A549 (cell line): ENCODE data around the gene PIGB. TPM values are rescaled to one million over a fixed set of nuclear protein-coding genes. Genes with fewer than 3 reads are reported as not detected.
A peak's percentile ranks its signal among the peaks of the same experiment; 100 is the strongest.

Experiments
- BHLHE40 ChIP-seq: IDR thresholded peaks from 2 replicates; pipeline ENCODE4 v1.6.1; 2012; ENCODE audit warnings: low read depth, low read length, inconsistent platforms
- CEBPB ChIP-seq, 2 experiments: fragments of >200 bp in 1 of 2; sonication (Bioruptor Twin) in 1 of 2; formaldehyde crosslinking in 1 of 2; IDR thresholded peaks; 2 replicates each; pipeline ENCODE4 v1.6.1; 2012 to 2016
- CHD4 ChIP-seq: fragments of 200-600 bp; sonication (generic); IDR thresholded peaks from 2 replicates; pipeline ENCODE4 v1.6.1; 2016; ENCODE audit warnings: antibody characterized with exemption, mild to moderate bottlenecking, borderline replicate concordance
- EHF ChIP-seq: fragments of 250-450 bp; sonication (Bioruptor Pico); IDR thresholded peaks from 2 replicates; pipeline ENCODE4 v1.5.0; 2020; ENCODE audit warnings: mild to moderate bottlenecking
- EHMT2 ChIP-seq: fragments of 200-600 bp; sonication (generic); IDR thresholded peaks from 2 replicates; pipeline ENCODE4 v1.6.1; 2016; ENCODE audit warnings: antibody characterized with exemption, low read depth, mild to moderate bottlenecking, moderate library complexity
- FOSL2 ChIP-seq, 2 experiments: fragments of 450-650 bp in 1 of 2; fragments of >200 bp in 1 of 2; sonication (Bioruptor Twin) in 1 of 2; formaldehyde crosslinking; IDR thresholded peaks; 2 replicates each; pipeline versions ENCODE4 v1.5.0 to v1.6.1; 2016 to 2020; ENCODE audit warnings: mild to moderate bottlenecking in 1 of 2, moderate library complexity in 1 of 2
- FOXS1 ChIP-seq: fragments of 250-450 bp; sonication (Bioruptor Pico); IDR thresholded peaks from 2 replicates; pipeline ENCODE4 v1.5.0; 2020; ENCODE audit warnings: mild to moderate bottlenecking, moderate library complexity
- GATA3 ChIP-seq: IDR thresholded peaks from 2 replicates; pipeline ENCODE4 v1.6.1; 2012; ENCODE audit warnings: borderline replicate concordance
- HDAC2 ChIP-seq: fragments of 200-600 bp; sonication (generic); IDR thresholded peaks from 2 replicates; pipeline ENCODE4 v1.6.1; 2016
- HOXA7 ChIP-seq: fragments of 250-450 bp; sonication (Bioruptor Pico); IDR thresholded peaks from 2 replicates; pipeline ENCODE4 v1.5.0; 2020; ENCODE audit warnings: mild to moderate bottlenecking, moderate library complexity
- HOXB13 ChIP-seq: fragments of 250-450 bp; sonication (Bioruptor Pico); IDR thresholded peaks from 2 replicates; pipeline ENCODE4 v1.5.0; 2020; ENCODE audit warnings: low read depth, mild to moderate bottlenecking, moderate library complexity
- JUNB ChIP-seq: fragments of >200 bp; sonication (Bioruptor Twin); formaldehyde crosslinking; IDR thresholded peaks from 2 replicates; pipeline ENCODE4 v1.6.1; 2016
- KDM5A ChIP-seq: fragments of 200-600 bp; sonication (generic); IDR thresholded peaks from 2 replicates; pipeline ENCODE4 v1.6.1; 2016; ENCODE audit warnings: antibody characterized with exemption, mild to moderate bottlenecking
- MAFK ChIP-seq: fragments of 450-650 bp; IDR thresholded peaks from 2 replicates; pipeline ENCODE4 v1.6.1; 2014; ENCODE audit not compliant: partially characterized antibody
- MYC ChIP-seq: IDR thresholded peaks from 2 replicates; pipeline ENCODE4 v1.6.1; 2012; ENCODE audit warnings: mild to moderate bottlenecking, inconsistent platforms, low read length, improper control_type of control experiment, borderline replicate concordance
- PHF8 ChIP-seq: fragments of 200-600 bp; sonication (generic); IDR thresholded peaks from 2 replicates; pipeline ENCODE4 v1.6.1; 2016; ENCODE audit warnings: low read depth, mild to moderate bottlenecking, antibody characterized with exemption, moderate library complexity, borderline replicate concordance
- POLR2A ChIP-seq: IDR thresholded peaks from 2 replicates; pipeline ENCODE4 v1.6.1; 2012; ENCODE audit warnings: mild to moderate bottlenecking, low read length
- POLR2AphosphoS2 ChIP-seq: conservative IDR thresholded peaks from 2 replicates; pipeline ENCODE4 v1.6.1; 2012; ENCODE audit warnings: low read length, improper control_type of control experiment, inconsistent platforms
- RAD21 ChIP-seq, 2 experiments: fragments of >200 bp in 1 of 2; sonication (Bioruptor Twin) in 1 of 2; formaldehyde crosslinking in 1 of 2; IDR thresholded peaks in 1 of 2; conservative IDR thresholded peaks in 1 of 2; 2 replicates in 1 of 2; 3 replicates in 1 of 2; pipeline ENCODE4 v1.6.1; 2012 to 2018; ENCODE audit warnings: inconsistent platforms in 1 of 2
- RARB ChIP-seq: fragments of 250-450 bp; sonication (Bioruptor Pico); IDR thresholded peaks from 2 replicates; pipeline ENCODE4 v1.8.0; 2021; ENCODE audit warnings: mild to moderate bottlenecking, moderate library complexity
- RFX5 ChIP-seq: fragments of 450-650 bp; IDR thresholded peaks from 2 replicates; pipeline ENCODE4 v1.7.1; 2014; ENCODE audit warnings: antibody characterized with exemption, mild to moderate bottlenecking, moderate library complexity
- RNF2 ChIP-seq: fragments of 200-600 bp; sonication (generic); IDR thresholded peaks from 2 replicates; pipeline ENCODE4 v1.6.1; 2016; ENCODE audit warnings: low read depth, mild to moderate bottlenecking, antibody characterized with exemption, moderate library complexity, borderline replicate concordance
- SMC3 ChIP-seq: fragments of >200 bp; sonication (Bioruptor Twin); formaldehyde crosslinking; IDR thresholded peaks from 3 replicates; pipeline ENCODE4 v1.6.1; 2018; ENCODE audit warnings: inconsistent platforms
- SREBF2 ChIP-seq: fragments of 450-650 bp; IDR thresholded peaks from 2 replicates; pipeline ENCODE4 v1.6.1; 2014; ENCODE audit warnings: mild to moderate bottlenecking, moderate library complexity
- ZNF302 ChIP-seq: fragments of 250-450 bp; sonication (Bioruptor Pico); IDR thresholded peaks from 2 replicates; pipeline ENCODE4 v1.9.0; 2021; ENCODE audit warnings: inconsistent platforms, mild to moderate bottlenecking, moderate library complexity
- polyA plus RNA-seq, 4 experiments: library from polyadenylated mRNA; depleted of rRNA in 3 of 4; stranded (reverse); fragments of >200 nt; fragmentation: RNase III in 1 of 4; extraction: RNeasy Plus Mini Kit Qiagen cat#74134 plus additional on column Dnase treatment in 1 of 4; gene quantifications; 2 replicates in 3 of 4; 3 replicates in 1 of 4; pipeline ENCODE4 v1.2.3, GENCODE V29; 2011 to 2017
- TF ChIP-seq, protein P1 (sequence below): fragments of 250-450 bp; sonication (Bioruptor Pico); IDR thresholded peaks from 2 replicates; pipeline ENCODE4 v1.5.0; 2020; ENCODE audit warnings: low read depth, mild to moderate bottlenecking, moderate library complexity
- TF ChIP-seq, protein P2 (sequence below): IDR thresholded peaks from 2 replicates; pipeline ENCODE4 v1.6.1; 2012
- TF ChIP-seq, protein P3 (sequence below): fragments of 150-350 bp; IDR thresholded peaks from 2 replicates; pipeline ENCODE4 v1.6.1; 2014; ENCODE audit warnings: low read depth, mild to moderate bottlenecking, low read length
- TF ChIP-seq, protein P4 (sequence below): fragments of >200 bp; sonication (Bioruptor Twin); formaldehyde crosslinking; IDR thresholded peaks from 2 replicates; pipeline ENCODE4 v1.6.1; 2016
- TF ChIP-seq, protein P5 (sequence below): fragments of >200 bp; sonication (Bioruptor Twin); formaldehyde crosslinking; IDR thresholded peaks from 3 replicates; pipeline ENCODE4 v1.6.1; 2016
- TF ChIP-seq, protein P6 (sequence below): fragments of 450-650 bp; IDR thresholded peaks from 2 replicates; pipeline ENCODE4 v1.6.1; 2014; ENCODE audit warnings: antibody characterized with exemption
- TF ChIP-seq, protein P7 (sequence below): IDR thresholded peaks from 2 replicates; pipeline ENCODE4 v1.6.1; 2012; ENCODE audit warnings: low read depth, borderline replicate concordance
- TF ChIP-seq, protein P8 (sequence below): IDR thresholded peaks from 2 replicates; pipeline ENCODE4 v1.6.1; 2012
- TF ChIP-seq, protein P9 (sequence below): fragments of 250-450 bp; sonication (Bioruptor Pico); IDR thresholded peaks from 2 replicates; pipeline ENCODE4 v1.5.0; 2021; ENCODE audit warnings: mild to moderate bottlenecking, moderate library complexity, borderline replicate concordance

Gene PIGB
- polyA plus RNA-seq, 2 of the 4 experiments (the other 2 are of a cell fraction) = 21.5 to 43.3 TPM

DNA sequence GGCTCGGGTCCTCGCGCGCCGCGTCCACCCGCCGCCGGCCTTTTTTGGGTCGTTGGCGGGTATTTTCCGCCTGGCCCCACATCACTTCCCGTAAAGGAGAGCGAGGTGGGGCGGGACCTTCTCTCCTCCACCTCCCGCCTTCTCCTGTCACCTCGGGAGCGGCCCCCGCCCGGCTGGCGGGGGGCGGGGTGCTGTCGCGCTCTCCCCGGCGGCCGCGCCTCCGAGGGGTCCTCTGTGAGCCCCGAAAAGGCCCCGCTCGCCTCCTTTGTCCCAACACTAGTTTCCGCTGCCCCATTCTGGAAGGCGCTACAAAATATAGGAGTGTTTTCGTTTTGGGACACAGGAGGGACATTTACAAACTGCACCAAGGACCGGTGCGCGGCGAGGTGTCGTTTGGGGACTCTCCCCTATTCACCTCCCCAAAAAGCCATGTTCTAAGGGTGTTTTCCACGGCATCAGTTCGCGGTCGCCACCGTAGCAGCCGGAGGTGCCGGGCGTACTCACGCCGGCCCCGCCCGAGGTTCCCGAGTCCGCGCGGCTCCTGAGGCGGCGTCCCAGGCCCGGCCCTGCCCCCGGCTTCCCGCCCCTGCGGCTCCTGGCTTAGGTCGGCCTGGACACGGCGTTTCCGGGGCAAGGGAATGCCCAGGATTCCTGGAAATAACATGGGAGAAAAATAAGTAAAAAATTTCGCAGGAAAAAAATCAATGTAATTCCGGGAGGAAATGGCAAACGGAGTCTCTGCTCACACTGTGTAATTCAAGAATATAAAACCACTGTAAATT, 29.1 kb upstream of the PIGB start, which contains the start of gene RAB27A (continued):
- no peak for TF ChIP-seq SMC3
- no peak for TF ChIP-seq CEBPB (IDR thresholded peaks at IDR 0.05)
- no peak for TF ChIP-seq FOXS1
- no peak for TF ChIP-seq CHD4
- TF ChIP-seq RNF2 = peak; percentile 73; the same call in 1 of the 2 replicates
- TF ChIP-seq SREBF2 = no peak
- TF ChIP-seq, protein P1, sequence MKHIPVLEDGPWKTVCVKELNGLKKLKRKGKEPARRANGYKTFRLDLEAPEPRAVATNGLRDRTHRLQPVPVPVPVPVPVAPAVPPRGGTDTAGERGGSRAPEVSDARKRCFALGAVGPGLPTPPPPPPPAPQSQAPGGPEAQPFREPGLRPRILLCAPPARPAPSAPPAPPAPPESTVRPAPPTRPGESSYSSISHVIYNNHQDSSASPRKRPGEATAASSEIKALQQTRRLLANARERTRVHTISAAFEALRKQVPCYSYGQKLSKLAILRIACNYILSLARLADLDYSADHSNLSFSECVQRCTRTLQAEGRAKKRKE (CRISPR knock-in tag) = no peak
- TF ChIP-seq EHF (CRISPR knock-in tag) = no peak
- TF ChIP-seq HDAC2 = no peak
- no peak for TF ChIP-seq RAD21 (conservative IDR thresholded peaks at IDR 0.05 in 1 of 2, IDR thresholded peaks at IDR 0.05 in 1 of 2)
- TF ChIP-seq, protein P2, sequence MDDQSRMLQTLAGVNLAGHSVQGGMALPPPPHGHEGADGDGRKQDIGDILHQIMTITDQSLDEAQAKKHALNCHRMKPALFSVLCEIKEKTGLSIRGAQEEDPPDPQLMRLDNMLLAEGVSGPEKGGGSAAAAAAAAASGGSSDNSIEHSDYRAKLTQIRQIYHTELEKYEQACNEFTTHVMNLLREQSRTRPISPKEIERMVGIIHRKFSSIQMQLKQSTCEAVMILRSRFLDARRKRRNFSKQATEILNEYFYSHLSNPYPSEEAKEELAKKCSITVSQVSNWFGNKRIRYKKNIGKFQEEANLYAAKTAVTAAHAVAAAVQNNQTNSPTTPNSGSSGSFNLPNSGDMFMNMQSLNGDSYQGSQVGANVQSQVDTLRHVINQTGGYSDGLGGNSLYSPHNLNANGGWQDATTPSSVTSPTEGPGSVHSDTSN = no peak
- peak; percentile 67 for TF ChIP-seq PHF8
- TF ChIP-seq BHLHE40 = no peak
- TF ChIP-seq GATA3 = no peak
- TF ChIP-seq RFX5 = no peak
- TF ChIP-seq, protein P3, sequence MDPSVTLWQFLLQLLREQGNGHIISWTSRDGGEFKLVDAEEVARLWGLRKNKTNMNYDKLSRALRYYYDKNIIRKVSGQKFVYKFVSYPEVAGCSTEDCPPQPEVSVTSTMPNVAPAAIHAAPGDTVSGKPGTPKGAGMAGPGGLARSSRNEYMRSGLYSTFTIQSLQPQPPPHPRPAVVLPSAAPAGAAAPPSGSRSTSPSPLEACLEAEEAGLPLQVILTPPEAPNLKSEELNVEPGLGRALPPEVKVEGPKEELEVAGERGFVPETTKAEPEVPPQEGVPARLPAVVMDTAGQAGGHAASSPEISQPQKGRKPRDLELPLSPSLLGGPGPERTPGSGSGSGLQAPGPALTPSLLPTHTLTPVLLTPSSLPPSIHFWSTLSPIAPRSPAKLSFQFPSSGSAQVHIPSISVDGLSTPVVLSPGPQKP = no peak
- TF ChIP-seq, protein P4, sequence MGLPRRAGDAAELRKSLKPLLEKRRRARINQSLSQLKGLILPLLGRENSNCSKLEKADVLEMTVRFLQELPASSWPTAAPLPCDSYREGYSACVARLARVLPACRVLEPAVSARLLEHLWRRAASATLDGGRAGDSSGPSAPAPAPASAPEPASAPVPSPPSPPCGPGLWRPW = no peak
- TF ChIP-seq, protein P5, sequence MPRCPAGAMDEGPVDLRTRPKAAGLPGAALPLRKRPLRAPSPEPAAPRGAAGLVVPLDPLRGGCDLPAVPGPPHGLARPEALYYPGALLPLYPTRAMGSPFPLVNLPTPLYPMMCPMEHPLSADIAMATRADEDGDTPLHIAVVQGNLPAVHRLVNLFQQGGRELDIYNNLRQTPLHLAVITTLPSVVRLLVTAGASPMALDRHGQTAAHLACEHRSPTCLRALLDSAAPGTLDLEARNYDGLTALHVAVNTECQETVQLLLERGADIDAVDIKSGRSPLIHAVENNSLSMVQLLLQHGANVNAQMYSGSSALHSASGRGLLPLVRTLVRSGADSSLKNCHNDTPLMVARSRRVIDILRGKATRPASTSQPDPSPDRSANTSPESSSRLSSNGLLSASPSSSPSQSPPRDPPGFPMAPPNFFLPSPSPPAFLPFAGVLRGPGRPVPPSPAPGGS = no peak
- TF ChIP-seq, protein P6, sequence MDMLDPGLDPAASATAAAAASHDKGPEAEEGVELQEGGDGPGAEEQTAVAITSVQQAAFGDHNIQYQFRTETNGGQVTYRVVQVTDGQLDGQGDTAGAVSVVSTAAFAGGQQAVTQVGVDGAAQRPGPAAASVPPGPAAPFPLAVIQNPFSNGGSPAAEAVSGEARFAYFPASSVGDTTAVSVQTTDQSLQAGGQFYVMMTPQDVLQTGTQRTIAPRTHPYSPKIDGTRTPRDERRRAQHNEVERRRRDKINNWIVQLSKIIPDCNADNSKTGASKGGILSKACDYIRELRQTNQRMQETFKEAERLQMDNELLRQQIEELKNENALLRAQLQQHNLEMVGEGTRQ = no peak
- no peak for TF ChIP-seq JUNB
- TF ChIP-seq MAFK = no peak
- TF ChIP-seq EHMT2 = no peak
- TF ChIP-seq, protein P7, sequence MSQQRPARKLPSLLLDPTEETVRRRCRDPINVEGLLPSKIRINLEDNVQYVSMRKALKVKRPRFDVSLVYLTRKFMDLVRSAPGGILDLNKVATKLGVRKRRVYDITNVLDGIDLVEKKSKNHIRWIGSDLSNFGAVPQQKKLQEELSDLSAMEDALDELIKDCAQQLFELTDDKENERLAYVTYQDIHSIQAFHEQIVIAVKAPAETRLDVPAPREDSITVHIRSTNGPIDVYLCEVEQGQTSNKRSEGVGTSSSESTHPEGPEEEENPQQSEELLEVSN = peak; percentile 35
- no peak for TF ChIP-seq MYC
- TF ChIP-seq, protein P8, sequence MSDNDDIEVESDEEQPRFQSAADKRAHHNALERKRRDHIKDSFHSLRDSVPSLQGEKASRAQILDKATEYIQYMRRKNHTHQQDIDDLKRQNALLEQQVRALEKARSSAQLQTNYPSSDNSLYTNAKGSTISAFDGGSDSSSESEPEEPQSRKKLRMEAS = peak; percentile 70
- TF ChIP-seq POLR2AphosphoS2 = no peak
- TF ChIP-seq ZNF302 = no peak
- no peak for TF ChIP-seq FOSL2 (IDR thresholded peaks at IDR 0.05)
- TF ChIP-seq FOSL2 (CRISPR knock-in tag; IDR thresholded peaks at IDR 0.05) = no peak
- TF ChIP-seq HOXA7 (CRISPR knock-in tag) = no peak
- TF ChIP-seq KDM5A = no peak
- TF ChIP-seq, protein P9, sequence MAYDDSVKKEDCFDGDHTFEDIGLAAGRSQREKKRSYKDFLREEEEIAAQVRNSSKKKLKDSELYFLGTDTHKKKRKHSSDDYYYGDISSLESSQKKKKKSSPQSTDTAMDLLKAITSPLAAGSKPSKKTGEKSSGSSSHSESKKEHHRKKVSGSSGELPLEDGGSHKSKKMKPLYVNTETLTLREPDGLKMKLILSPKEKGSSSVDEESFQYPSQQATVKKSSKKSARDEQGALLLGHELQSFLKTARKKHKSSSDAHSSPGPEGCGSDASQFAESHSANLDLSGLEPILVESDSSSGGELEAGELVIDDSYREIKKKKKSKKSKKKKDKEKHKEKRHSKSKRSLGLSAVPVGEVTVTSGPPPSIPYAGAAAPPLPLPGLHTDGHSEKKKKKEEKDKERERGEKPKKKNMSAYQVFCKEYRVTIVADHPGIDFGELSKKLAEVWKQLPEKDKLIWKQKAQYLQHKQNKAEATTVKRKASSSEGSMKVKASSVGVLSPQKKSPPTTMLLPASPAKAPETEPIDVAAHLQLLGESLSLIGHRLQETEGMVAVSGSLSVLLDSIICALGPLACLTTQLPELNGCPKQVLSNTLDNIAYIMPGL = peak; percentile 61; the same call in 1 of the 2 replicates
- TF ChIP-seq HOXB13 = no peak
- peak; percentile 19; the same call in 1 of the 2 replicates for TF ChIP-seq POLR2A
- TF ChIP-seq RARB (CRISPR knock-in tag) = no peak
